Thyroid gland (tissue), 4 donors: ENCODE measurements around the gene P2RX6.

ENCODE experiments used
- POLR2A ChIP-seq, 2 donors: fragments of 450-650 bp; IDR thresholded peaks; one replicate each; pipeline ENCODE4 v1.6.1; 2017; ENCODE audit warnings: antibody characterized with exemption in 2 of 2, mild to moderate bottlenecking in 2 of 2, moderate library complexity in 1 of 2
- TF ChIP-seq, protein P1 (sequence below), 6 experiments: fragments of 200-600 bp in 3 of 6; fragments of 450-650 bp in 3 of 6; sonication (generic) in 3 of 6; IDR thresholded peaks; one replicate each; pipeline ENCODE4 v1.5.1; 2016 to 2019; ENCODE audit warnings: antibody characterized with exemption in 6 of 6, mild to moderate bottlenecking in 2 of 6, inconsistent platforms in 1 of 6, moderate library complexity in 1 of 6

DNA sequence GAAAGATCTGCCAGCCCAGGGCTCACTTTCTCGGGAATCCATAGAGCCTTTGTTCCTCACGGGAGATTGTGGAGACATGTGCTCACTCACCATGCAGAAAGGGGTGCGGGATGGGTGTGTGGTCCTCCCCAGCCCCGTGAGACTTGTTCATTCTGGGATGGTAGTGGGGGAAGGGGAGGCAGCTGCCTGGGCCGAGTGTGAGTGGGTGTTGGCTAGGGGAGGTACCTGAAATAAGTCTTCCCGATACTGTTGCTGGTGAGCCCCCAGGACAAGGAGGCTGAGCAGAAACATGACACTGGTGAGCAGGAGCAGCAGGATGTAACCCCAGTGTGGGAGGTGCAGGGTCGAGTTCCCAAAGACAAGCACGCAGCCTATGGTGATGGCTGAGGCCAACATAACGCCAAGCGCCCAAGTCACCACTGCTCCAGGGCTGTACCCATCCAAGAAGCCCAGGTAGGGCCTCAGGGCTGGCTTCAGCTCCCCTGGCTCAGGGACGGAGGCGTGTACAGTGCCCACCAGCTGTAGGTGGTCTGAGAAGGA, 14.6 kb downstream of the P2RX6 start:
- TF ChIP-seq, protein P1, sequence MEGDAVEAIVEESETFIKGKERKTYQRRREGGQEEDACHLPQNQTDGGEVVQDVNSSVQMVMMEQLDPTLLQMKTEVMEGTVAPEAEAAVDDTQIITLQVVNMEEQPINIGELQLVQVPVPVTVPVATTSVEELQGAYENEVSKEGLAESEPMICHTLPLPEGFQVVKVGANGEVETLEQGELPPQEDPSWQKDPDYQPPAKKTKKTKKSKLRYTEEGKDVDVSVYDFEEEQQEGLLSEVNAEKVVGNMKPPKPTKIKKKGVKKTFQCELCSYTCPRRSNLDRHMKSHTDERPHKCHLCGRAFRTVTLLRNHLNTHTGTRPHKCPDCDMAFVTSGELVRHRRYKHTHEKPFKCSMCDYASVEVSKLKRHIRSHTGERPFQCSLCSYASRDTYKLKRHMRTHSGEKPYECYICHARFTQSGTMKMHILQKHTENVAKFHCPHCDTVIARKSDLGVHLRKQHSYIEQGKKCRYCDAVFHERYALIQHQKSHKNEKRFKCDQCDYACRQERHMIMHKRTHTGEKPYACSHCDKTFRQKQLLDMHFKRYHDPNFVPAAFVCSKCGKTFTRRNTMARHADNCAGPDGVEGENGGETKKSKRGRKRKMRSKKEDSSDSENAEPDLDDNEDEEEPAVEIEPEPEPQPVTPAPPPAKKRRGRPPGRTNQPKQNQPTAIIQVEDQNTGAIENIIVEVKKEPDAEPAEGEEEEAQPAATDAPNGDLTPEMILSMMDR (IDR thresholded peaks at IDR 0.05) = no peak
- no peak for TF ChIP-seq POLR2A (IDR thresholded peaks at IDR 0.05)
